ENCODE measurements around the gene PTPN13. TPM values are rescaled to one million over a fixed set of nuclear protein-coding genes. Genes with fewer than 3 reads are reported as not detected.

Gene PTPN13
- total RNA-seq, 1 experiment from 2014 or later = 12.5 TPM

DNA sequence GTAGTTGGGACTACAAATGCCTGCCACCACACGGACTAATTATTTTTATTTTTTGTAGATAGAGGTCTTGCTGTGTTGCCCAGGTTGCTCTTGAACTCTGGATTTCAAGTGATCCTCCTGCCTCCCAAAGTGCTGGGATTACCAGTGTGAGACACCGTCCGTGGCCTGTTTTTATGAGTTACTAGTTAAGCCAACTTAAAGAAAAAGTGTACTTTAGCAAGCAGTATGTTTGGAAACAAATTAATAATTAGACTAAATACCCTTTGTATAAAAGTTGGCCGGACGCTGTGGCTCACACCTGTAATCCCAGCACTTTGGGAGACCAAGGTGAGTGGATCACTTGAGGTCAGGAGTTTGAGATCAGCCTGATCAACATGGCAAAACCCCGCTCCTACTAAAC is 14.2 kb upstream of the PTPN13 start:
- Histone ChIP-seq H3K4me3 (ENCODE audit: low read depth in 2 of 2, low read length in 2 of 2) (no peak overlapping the region), H3K4me1 (ENCODE audit: control insufficient read depth, insufficient read depth, low read length) (no peaks in the 10 kb centered on the region), H3K9me3 (ENCODE audit: control insufficient read depth, insufficient read depth, low read depth, low read length) (no peaks in the 10 kb centered on the region), H3K27ac (ENCODE audit: low read length) (no peak overlapping the region), H3K27me3 (ENCODE audit: control insufficient read depth, insufficient read depth, low read length) (no peaks in the 10 kb centered on the region), H3K36me3 (ENCODE audit: control insufficient read depth, insufficient read depth, low read length) (no peaks in the 10 kb centered on the region)
- in situ Hi-C loops (cut with HindIII; ENCODE audit: low pct_unique_long_range_greater_than_20kb, low sequenced_read_pairs) = no loop called here
- no TSS peak for BruUV-seq (replicated peaks)
- ChIA-PET CTCF (no interaction called here), POLR2A (no interaction called here)
- ATAC-seq = no peak
- intact Hi-C loops (cut with micrococcal nuclease; ENCODE audit: unreplicated experiment) = no loop called here
- no peak for TF ChIP-seq POLR2AphosphoS5 (IDR thresholded peaks at IDR 0.05; ENCODE audit: low read depth, low read length)
- no peak for TF ChIP-seq TCF7L2 (IDR thresholded peaks at IDR 0.05; ENCODE audit: low read depth, low read length)
- no peak for DNase-seq (ENCODE audit: low read depth, low spot score)

DNA sequence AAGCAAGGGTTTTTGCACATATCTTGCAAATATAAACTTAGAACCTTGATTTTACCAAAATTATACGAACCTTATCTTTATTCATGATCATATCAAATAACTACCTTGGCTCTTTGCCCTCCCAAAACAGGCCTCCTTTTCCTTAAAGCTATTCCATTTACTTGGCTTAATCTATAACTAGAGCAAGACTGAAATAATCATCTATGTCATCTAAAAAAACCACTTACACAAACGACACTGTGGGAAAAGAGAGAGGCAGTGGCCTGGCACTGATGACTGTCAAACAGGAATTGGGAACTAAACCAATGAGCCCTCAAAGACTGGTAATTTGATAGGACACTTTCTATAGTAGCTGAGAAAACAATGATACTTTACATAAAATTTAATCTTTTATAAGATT is 11.7 kb upstream of the PTPN13 start:
- no peak overlapping the region for H3K27ac ChIP-seq (ENCODE audit: low read length)
- TF ChIP-seq, protein P1, sequence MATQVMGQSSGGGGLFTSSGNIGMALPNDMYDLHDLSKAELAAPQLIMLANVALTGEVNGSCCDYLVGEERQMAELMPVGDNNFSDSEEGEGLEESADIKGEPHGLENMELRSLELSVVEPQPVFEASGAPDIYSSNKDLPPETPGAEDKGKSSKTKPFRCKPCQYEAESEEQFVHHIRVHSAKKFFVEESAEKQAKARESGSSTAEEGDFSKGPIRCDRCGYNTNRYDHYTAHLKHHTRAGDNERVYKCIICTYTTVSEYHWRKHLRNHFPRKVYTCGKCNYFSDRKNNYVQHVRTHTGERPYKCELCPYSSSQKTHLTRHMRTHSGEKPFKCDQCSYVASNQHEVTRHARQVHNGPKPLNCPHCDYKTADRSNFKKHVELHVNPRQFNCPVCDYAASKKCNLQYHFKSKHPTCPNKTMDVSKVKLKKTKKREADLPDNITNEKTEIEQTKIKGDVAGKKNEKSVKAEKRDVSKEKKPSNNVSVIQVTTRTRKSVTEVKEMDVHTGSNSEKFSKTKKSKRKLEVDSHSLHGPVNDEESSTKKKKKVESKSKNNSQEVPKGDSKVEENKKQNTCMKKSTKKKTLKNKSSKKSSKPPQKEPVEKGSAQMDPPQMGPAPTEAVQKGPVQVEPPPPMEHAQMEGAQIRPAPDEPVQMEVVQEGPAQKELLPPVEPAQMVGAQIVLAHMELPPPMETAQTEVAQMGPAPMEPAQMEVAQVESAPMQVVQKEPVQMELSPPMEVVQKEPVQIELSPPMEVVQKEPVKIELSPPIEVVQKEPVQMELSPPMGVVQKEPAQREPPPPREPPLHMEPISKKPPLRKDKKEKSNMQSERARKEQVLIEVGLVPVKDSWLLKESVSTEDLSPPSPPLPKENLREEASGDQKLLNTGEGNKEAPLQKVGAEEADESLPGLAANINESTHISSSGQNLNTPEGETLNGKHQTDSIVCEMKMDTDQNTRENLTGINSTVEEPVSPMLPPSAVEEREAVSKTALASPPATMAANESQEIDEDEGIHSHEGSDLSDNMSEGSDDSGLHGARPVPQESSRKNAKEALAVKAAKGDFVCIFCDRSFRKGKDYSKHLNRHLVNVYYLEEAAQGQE (IDR thresholded peaks at IDR 0.05; ENCODE audit: insufficient read depth in 1 of 2, low read depth in 2 of 2, low read length in 1 of 2) = no peak
- TF ChIP-seq TCF7L2 (IDR thresholded peaks at IDR 0.05; ENCODE audit: low read depth, low read length) = no peak
- TF ChIP-seq POLR2AphosphoS5 (IDR thresholded peaks at IDR 0.05; ENCODE audit: low read depth, low read length) = no peak
- TF ChIP-seq, protein P2, sequence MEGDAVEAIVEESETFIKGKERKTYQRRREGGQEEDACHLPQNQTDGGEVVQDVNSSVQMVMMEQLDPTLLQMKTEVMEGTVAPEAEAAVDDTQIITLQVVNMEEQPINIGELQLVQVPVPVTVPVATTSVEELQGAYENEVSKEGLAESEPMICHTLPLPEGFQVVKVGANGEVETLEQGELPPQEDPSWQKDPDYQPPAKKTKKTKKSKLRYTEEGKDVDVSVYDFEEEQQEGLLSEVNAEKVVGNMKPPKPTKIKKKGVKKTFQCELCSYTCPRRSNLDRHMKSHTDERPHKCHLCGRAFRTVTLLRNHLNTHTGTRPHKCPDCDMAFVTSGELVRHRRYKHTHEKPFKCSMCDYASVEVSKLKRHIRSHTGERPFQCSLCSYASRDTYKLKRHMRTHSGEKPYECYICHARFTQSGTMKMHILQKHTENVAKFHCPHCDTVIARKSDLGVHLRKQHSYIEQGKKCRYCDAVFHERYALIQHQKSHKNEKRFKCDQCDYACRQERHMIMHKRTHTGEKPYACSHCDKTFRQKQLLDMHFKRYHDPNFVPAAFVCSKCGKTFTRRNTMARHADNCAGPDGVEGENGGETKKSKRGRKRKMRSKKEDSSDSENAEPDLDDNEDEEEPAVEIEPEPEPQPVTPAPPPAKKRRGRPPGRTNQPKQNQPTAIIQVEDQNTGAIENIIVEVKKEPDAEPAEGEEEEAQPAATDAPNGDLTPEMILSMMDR (IDR thresholded peaks at IDR 0.05) = no peak
- TF ChIP-seq SIN3A (IDR thresholded peaks at IDR 0.05; ENCODE audit: borderline replicate concordance, insufficient read depth, low read depth, low read length) = no peak
- no peaks in the 10 kb centered on the region for H3K27me3 ChIP-seq (ENCODE audit: control insufficient read depth, insufficient read depth, low read length)
- H3K9me3 ChIP-seq (ENCODE audit: control insufficient read depth, insufficient read depth, low read depth, low read length) = no peaks in the 10 kb centered on the region
- no peak overlapping the region for H3K4me3 ChIP-seq (ENCODE audit: low read depth in 2 of 2, low read length in 2 of 2)
- no peak for ATAC-seq
- CTCF ChIA-PET = no interaction called here
- no peaks in the 10 kb centered on the region for H3K4me1 ChIP-seq (ENCODE audit: control insufficient read depth, insufficient read depth, low read length)
- no peaks in the 10 kb centered on the region for H3K36me3 ChIP-seq (ENCODE audit: control insufficient read depth, insufficient read depth, low read length)
- in situ Hi-C loops (cut with HindIII; ENCODE audit: low pct_unique_long_range_greater_than_20kb, low sequenced_read_pairs) (no loop called here), intact Hi-C loops (cut with micrococcal nuclease; ENCODE audit: unreplicated experiment) (no loop called here)
- POLR2A ChIA-PET = interaction anchor here (0.6 to 0.7 kb wide), 3 partner anchors 44 to 810 kb away, joined by 5 to 10 read pairs (median 8); no protein-coding TSS in a partner anchor
- BruUV-seq (replicated peaks) = no TSS peak
- no peak for DNase-seq (ENCODE audit: low read depth, low spot score)

DNA sequence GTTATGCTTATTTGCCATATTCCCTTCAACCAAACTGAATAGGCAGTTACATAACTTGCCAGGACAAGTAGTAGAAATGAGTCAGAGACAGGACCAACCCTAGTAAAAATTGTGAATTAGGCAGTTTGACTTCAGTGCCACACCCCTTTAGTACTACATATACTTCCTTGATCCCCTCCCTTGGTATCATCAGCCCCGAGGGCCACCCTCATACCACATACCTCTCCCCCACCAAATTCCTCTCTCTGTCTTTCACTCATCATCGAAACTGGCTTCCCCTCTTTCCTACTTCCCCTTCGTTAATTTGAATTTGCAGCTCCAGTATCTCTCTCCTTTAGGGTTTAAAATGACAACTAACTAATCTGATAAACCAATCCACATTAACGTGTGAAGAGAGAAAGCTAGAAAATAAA is 7.9 kb upstream of the PTPN13 start:
- H3K9me3 ChIP-seq (ENCODE audit: control insufficient read depth, insufficient read depth, low read depth, low read length) = no peaks in the 10 kb centered on the region
- TF ChIP-seq TCF7L2 (IDR thresholded peaks at IDR 0.05; ENCODE audit: low read depth, low read length) (no peak), POLR2AphosphoS5 (IDR thresholded peaks at IDR 0.05; ENCODE audit: low read depth, low read length) (no peak)
- ChIA-PET CTCF (no interaction called here), POLR2A (no interaction called here)
- intact Hi-C loops (cut with micrococcal nuclease; ENCODE audit: unreplicated experiment) (no loop called here), in situ Hi-C loops (cut with HindIII; ENCODE audit: low pct_unique_long_range_greater_than_20kb, low sequenced_read_pairs) (no loop called here)
- no peaks in the 10 kb centered on the region for H3K27me3 ChIP-seq (ENCODE audit: control insufficient read depth, insufficient read depth, low read length)
- no peaks in the 10 kb centered on the region for H3K36me3 ChIP-seq (ENCODE audit: control insufficient read depth, insufficient read depth, low read length)
- ATAC-seq (no peak), DNase-seq (ENCODE audit: low read depth, low spot score) (no peak)
- BruUV-seq (replicated peaks) = no TSS peak
- H3K4me3 ChIP-seq (ENCODE audit: low read depth in 2 of 2, low read length in 2 of 2) = no peak overlapping the region
- H3K27ac ChIP-seq (ENCODE audit: low read length) = no peak overlapping the region
- H3K4me1 ChIP-seq (ENCODE audit: control insufficient read depth, insufficient read depth, low read length) = no peaks in the 10 kb centered on the region

Data from Panc1 (cell line).